GM21529 (cell line): ENCODE measurements around the gene TP73.

Experiments
- ATAC-seq: cut with Tn5 transposase; IDR thresholded peaks from one replicate; pipeline ENCODE4 v1.9.1; 2021; ENCODE audit not compliant: unreplicated experiment

TP73 gene

DNA sequence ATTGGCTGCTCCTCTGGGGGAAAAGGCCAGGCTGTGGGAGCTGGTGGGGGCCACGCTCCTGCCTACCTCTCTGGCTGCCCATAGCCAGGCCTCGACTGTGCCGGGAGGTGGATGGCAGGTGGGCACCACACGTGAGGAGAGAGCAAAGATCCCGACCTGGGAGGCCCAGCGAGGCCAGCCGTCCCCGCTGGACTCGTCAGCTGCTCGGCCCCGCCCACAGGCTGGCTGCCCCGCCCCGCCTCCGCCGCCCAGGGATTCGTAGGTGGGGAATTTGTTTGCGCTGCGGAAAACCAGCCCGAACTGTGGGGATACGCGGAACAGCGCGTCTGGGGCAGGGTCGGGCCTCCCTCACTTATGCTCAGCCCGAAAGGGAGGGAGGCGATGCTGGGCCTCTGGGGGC, 31.7 kb downstream of the TP73 start:
- no peak for ATAC-seq

- ATAC-seq = no peak
Measured at GRCh38 chr1:3685222-3685621, 32.9 kb downstream of the TP73 start.

GRCh38 chr1:3685906-3686305, 33.6 kb downstream of the TP73 start:
- no peak for ATAC-seq

DNA sequence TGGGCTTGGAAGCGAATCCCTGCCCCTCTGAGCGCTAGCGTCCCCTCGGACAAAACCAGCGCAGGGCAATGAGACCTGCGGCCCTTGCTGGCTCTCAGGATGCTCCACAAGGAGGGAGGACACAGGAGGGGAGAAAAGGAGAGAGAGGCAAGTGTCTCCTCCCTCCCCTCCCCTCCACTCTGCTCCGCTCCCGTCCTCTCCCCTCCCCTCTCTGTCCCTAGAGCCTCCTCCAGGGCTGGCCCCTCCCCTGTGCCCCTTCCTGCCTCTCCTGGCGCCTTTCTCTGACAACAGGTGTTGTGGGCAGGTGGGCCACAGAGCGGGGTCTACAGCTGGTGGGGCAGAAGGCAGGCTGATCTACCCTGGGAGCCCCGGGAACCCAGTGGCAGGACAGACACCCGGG, 35.2 kb downstream of the TP73 start:
- no peak for ATAC-seq

DNA sequence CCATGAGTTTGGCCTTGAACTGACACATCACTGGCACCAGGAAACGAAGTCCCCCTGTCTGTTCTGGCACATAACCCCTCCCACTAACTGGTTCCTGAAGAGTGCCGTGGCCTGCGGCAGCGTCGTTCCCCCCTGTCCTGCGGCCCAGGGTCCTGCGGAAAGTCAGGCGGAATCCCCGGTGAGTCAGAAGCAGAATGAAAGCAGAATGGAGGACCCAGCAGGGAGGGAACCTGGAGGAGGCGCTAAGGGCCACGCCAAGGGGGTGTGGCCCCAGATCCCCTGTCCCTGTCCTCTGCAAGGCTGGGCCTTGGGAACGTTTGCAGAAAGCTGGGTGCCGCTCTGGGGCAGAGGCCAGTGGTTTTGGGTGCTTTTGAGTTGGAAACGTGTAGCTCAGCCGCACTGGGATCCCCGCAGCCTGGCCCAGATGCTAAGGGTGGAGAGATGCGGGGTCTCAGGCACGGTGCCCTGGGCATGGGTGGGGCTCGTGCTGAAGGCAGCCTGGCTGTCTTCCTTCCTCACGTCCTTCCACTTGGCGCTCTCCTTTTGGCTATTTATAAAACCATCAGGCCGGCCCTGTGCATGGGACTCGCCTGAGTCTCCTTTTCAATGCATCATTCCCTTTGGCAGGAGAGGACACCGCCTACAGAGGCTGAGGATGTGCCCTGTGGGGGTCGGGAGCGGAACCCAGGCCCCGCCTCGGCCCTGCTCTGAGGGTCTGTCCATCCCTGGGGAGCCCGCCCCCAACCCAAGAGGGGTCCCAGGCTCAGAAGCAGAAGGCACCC, 36.2 kb downstream of the TP73 start:
- peak; percentile 52 for ATAC-seq

GRCh38 chr1:3689138-3689750, 36.9 kb downstream of the TP73 start:
- ATAC-seq = no peak

DNA sequence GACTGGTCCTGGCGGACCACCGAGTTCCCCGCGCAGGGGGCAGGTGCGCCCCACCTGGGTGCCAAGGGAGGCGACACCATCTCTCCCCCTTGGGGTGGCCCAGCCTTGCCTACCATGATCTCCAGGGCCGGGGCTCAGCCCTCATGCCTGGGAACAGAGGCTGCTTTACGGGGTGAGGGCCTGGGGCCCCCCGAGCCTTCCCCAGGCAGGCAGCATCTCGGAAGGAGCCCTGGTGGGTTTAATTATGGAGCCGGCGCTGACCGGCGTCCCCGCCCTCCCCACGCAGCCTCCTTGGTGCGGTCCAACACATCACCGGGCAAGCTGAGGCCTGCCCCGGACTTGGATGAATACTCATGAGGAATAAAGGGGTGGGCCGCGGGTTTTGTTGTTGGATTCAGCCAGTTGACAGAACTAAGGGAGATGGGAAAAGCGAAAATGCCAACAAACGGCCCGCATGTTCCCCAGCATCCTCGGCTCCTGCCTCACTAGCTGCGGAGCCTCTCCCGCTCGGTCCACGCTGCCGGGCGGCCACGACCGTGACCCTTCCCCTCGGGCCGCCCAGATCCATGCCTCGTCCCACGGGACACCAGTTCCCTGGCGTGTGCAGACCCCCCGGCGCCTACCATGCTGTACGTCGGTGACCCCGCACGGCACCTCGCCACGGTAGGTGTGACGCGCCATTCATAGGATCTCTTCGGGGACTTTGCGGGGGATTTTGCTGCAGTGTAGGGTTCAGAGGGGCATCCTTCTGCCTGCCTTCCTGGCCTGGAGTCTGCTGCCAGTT, 38.2 kb downstream of the TP73 start:
- ATAC-seq = no peak

DNA sequence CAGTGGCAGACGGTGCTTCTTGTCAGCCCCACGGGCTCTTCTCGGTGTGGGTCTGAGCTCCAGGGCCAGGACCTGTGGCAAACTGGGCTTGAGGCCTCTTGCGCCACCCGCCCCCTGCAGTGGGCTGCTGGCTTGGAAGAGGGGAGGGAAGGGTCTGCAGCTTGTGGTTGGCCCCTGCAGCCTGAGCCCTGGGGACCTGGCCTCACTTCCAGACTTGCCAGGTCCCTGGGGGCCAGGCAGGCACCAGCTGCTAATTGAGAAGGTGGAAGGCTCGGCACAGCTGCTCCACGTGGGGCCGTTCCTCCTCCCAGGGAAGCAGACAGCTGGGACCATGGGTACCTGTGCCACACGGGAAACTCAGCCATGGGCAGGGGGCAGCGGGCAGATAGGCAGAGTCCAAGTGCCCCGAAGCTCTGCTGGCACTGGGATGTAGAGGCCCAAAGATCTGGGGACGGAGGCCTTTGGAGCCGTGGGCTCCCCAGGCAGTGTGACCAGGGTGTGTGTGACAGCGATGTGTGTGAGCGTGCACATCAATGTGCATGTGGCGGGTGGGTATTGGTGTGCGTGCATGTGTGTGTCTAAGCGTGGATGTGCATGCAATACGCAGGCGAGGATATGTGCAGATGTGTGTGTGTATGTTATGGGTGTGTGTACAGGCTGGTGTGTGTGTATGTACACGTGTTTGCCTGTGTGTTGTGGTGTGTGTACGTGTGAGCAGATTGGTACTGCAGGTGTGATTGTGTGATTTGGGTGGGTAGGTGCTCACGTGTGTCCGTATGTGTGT, 39.3 kb downstream of the TP73 start:
- ATAC-seq = no peak

DNA sequence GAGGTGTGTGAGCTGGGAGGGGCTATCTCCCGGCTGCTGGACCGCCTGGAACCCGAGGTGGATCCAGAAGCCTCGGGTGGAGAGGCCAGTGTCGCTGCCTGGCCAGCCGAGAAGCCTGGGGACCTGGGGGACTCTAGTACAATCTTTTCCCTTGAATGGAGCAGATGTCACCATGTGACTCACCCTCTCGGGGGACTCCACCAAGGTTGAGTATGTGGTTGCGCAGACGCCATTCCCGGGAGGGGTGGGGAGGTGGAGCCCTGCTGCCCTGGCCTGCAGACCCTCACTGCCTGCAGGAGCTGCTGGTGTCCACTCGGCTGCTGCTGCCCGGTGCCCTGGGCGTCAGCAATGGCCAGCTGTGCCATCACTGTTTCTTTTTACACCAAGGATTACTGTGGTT, 40.3 kb downstream of the TP73 start:
- no peak for ATAC-seq

DNA sequence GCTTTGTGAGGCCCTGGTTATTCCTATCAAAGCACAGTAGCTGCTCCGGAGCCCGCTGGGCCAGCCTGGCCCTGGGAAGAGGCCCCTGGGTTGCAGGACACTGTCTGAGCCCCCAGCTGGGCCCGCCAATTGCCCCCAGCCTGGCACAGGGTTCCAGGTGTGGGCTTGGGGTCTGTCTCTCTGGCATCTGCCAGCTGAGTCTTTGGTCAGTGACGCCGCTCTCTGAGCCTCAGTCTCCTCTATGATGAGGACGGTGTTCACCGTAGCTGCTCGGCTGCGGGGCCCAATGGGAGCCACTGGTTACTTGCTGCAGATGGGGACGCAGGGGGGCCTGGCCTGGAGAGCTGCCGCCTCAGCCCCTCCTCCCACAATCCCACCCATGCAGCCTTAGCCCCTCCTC, 41.0 kb downstream of the TP73 start:
- no peak for ATAC-seq

- ATAC-seq = no peak
Measured at GRCh38 chr1:3695326-3696217, 43.3 kb downstream of the TP73 start.

DNA sequence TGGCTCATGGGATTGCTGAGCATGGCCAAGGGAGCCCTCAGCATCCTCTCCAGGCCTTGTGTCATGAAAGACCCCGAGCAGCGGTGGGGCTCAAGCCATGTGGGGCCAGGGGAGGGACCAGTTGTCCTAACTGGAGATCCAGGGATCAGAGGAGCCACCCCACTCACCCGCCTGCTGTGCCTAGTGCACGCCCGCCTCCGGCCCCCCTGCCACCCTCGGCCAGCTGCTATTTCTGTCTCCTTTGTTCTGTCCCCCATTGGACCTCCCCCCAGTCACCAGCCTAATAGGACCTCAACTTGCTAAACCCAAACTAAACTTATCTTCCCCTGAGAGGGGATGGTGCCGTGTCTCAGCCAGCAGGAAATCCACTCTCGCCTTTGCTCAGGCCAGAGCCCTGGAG, 44.4 kb downstream of the TP73 start:
- ATAC-seq = no peak

DNA sequence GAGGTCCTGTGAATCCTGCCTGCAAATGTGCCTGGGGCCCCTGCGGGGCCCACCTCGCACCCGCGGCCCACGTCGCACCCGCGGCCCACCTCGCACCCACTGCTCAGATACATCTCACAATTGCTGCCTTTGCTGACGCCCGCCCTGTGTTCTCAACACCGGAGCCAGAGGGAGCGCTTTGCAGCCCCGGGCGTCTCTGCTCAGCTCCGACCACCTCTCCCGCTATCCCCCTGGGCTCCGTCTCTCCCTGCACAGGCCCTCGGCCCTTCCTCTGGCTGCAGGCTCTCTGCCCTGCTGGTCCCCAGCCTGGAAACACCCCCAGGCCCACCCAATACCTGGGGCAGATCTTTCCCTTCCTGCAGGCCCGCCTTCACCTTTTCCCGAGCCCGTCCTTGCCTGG, 44.8 kb downstream of the TP73 start:
- ATAC-seq = no peak

DNA sequence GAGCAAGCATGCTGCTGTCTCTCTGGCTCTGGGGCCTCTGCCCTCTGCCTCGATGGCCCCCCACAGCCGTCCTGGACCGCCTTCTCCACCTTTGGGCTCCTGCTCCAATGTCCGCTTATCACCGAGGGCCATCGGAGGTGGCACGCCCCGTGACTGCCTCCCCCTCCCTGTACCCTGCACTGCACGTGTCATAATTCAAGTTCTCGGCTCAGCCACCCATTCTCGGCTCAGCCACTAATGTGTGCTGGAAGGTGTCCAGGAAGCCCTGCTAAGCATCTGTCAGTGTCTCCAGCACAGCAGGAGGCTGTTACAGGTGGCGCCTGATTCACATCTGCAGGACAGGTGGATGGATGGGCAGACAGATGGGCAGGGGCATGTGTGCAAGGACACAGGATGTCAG, 45.5 kb downstream of the TP73 start:
- no peak for ATAC-seq

- ATAC-seq = no peak
Measured at GRCh38 chr1:3698660-3699408, 46.5 kb downstream of the TP73 start.

DNA sequence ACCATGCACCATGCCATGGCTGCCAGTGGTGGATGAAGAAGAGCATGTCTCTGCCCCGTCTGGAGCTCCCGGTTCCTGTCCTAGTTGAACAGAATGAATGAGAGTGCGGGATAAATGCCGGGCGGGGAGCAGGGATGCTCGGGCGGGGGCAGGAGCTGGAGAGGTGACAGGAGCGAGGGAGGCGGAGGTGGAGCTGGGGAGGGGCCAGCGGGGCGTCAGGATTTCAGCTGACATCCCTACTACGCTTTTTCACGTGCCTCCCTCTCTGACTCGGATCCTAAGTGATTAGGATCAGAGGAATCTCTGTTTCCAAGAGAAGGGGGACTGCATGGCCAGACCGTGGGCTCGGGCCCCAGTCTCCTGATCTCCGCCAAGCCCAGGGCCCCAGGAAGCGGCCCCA, 47.3 kb downstream of the TP73 start:
- ATAC-seq = no peak

- no peak for ATAC-seq
Measured at GRCh38 chr1:3700631-3701030, 48.3 kb downstream of the TP73 start.

DNA sequence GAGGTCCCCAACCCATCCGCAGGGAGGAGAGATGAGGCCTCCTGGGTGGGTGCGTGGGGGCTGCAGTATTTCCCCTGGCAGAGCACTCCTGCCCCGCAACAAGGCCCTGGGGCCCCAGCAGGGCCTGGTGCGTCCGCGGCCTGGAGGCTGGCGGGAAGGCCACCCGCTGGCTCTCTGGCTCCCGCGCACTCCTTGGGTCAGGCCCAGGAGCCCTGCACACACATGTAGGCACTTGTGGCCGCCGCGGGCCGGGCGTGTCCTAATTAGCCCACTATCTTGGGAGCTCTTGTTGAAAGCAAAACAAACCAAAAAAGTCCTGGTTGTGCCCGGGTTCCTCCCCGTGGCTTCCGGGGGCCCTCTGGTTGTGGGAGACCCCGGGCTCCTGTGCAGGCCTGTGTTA, 50.2 kb downstream of the TP73 start:
- ATAC-seq = no peak

GRCh38 chr1:3702990-3703728, 50.8 kb downstream of the TP73 start:
- ATAC-seq = no peak
